ENCODE data around the gene SH3PXD2A. TPM values are rescaled to one million over a fixed set of nuclear protein-coding genes. Genes with fewer than 3 reads are reported as not detected.

The SH3PXD2A gene
- total RNA-seq, 1 donor from 2014 or later, result 12.2 TPM

DNA sequence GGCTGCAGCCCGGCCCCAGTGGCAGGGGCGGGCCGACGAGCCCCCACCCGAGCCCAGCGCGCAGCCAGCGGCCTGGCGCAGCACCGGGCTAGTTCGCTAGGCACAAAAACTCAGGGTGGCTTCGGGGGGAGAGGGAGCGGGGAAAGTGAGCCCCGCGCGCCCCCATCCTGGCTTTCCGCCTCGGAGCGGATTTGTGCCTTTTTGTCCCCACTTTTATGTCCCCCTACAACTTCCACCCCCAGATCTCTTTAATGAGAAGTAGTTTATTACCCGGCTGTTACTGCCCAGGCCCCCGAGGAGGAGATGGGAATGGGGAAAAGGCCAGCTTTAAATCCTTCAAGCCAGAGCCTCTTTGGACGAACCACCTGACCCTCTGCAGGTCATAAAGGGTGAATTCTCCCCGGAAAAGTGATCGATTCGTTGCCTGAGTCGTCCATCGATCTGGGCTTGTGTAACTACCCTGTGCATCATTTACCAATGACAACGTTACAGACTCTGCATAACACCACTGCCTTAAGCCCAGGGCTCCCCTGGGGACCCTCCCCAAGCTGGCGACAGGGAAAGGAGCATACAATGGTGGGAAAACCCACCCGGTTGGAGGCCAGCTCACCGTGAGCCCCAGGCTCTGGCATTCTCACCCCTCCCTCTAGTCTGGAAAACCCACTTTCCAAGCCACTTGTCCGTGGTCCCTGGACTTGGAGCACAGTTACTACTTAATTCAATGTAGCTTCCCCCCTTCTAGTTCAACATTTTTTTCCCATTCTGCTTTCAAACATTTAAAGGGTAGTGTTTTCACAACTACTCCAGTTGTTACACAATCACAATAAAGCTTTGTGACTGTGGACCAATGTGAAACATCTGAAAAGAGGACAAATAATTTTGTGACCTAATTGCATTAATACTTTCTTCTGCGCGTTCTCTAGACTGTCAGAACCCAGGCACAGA is 748 bp upstream of the SH3PXD2A start:
- Histone ChIP-seq H3K4me3 (ENCODE audit: low read depth, low read length) (peak overlapping the region; percentile 66), H3K36me3 (ENCODE audit: control insufficient read depth, insufficient read depth, low read length) (peaks cover 2% of the 10 kb centered on the region), H3K27me3 (ENCODE audit: control insufficient read depth, insufficient read depth, low read length) (peaks cover 4% of the 10 kb centered on the region)
- DNase-seq (ENCODE audit: low read depth), result no peak
- TF ChIP-seq, protein P1, sequence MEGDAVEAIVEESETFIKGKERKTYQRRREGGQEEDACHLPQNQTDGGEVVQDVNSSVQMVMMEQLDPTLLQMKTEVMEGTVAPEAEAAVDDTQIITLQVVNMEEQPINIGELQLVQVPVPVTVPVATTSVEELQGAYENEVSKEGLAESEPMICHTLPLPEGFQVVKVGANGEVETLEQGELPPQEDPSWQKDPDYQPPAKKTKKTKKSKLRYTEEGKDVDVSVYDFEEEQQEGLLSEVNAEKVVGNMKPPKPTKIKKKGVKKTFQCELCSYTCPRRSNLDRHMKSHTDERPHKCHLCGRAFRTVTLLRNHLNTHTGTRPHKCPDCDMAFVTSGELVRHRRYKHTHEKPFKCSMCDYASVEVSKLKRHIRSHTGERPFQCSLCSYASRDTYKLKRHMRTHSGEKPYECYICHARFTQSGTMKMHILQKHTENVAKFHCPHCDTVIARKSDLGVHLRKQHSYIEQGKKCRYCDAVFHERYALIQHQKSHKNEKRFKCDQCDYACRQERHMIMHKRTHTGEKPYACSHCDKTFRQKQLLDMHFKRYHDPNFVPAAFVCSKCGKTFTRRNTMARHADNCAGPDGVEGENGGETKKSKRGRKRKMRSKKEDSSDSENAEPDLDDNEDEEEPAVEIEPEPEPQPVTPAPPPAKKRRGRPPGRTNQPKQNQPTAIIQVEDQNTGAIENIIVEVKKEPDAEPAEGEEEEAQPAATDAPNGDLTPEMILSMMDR (IDR thresholded peaks at IDR 0.05; ENCODE audit: insufficient read depth, low read length, poor library complexity, severe bottlenecking), result no peak

DNA sequence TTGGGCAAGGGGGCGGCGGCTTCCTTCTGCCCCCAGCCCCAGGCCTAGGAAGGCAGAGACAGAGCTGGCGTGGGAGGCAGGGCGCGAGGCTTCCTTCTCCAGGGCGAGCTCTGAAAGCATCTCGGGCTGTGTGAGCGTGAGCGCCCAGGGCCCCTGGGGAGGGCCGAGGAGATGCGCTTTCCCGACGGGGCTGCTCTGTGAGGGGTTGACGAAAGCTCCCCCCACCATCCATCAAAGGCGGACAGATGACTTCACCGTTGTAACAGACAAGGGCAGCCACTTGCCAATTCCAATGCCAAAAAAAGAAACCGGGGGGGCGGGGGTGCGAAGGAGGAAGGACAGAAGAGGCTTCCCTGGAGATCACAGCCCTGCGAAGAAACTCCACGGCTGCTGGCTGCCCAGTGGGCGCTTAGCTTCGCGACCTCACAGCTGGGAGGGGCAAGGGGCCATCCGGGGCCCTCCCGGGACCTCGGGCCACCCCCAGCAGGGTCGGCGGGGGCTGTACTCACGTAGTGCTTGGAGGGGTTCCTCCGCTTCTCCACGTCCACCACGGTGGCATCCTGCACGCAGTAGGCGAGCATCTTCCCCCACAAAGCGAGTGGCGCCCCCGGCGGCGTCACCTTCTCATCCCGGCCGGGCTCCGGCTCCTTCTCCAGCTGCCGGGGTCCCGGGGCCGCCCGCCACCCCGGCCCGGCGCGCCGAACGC is 537 bp downstream of the SH3PXD2A start:
- DNase-seq (ENCODE audit: low read depth), result no peak
- peak overlapping the region; percentile 66 for H3K4me3 ChIP-seq (ENCODE audit: low read depth, low read length)
- H3K36me3 ChIP-seq (ENCODE audit: control insufficient read depth, insufficient read depth, low read length), result peaks cover 2% of the 10 kb centered on the region
- TF ChIP-seq, protein P1 (IDR thresholded peaks at IDR 0.05; ENCODE audit: insufficient read depth, low read length, poor library complexity, severe bottlenecking), result peak; percentile 35
- peaks cover 4% of the 10 kb centered on the region for H3K27me3 ChIP-seq (ENCODE audit: control insufficient read depth, insufficient read depth, low read length)

DNA sequence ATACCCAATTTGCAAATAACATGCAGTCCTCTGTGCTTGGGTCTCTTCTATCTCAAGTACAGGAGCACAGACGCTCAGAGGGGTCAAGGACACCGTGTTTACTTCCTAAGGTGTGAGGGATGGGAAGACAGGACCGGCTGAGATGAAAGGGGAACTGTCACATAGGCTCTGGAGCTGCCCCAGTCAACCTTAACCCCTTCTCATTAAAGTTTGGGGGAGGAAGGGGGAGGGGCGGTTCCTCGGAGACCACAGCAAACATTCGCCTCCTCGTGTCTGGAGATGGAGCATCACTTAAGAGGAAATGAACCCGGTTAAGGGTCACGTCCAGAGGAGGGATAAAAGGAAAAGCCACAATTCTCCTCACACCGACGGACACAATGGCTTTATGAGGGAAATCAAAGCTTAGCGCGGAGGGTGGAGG is 1.1 kb downstream of the SH3PXD2A start:
- no peak for DNase-seq (ENCODE audit: low read depth)
- peaks cover 4% of the 10 kb centered on the region for H3K27me3 ChIP-seq (ENCODE audit: control insufficient read depth, insufficient read depth, low read length)
- TF ChIP-seq, protein P1 (IDR thresholded peaks at IDR 0.05; ENCODE audit: insufficient read depth, low read length, poor library complexity, severe bottlenecking), result no peak
- H3K4me3 ChIP-seq (ENCODE audit: low read depth, low read length), result peak overlapping the region; percentile 66
- H3K36me3 ChIP-seq (ENCODE audit: control insufficient read depth, insufficient read depth, low read length), result peaks cover 2% of the 10 kb centered on the region

DNA sequence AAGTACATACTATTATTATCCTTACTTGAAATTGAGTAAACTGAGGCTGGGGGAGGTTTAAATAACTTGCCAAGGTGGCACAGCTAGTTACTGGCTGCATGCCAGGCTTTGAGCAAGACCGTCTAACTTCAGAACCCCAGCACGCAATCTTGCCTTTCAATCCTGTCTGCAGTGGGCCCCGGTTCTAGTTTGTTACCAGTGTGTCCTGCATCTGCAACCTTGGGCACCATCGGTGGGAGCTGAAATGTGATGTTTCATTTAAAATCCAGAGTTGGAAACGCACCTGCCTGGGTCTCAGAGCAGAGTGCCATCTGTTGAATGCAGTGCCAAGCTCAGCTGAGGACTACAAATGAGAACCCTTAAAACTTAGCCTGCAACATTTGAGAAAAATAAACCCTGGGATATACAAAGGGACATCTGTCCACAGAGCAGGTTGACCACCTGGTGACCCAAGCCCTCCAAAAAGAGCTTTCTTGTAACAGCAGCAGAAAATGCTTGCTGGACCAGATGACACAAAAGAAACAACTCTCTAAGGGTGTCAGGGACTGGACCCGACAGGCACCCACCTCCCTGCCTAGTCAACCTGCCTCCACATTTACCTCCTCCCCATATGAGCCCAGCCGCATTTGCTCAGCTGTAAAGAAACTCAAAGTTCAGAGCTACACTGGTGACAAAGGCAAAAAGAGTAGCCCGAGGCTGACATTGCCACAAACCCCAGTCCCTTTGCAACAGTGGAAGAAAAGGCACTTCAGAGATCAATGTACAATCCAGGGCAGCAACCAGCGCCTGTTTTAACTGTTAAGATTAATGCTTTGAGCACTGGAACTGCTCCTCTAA is 1.7 kb downstream of the SH3PXD2A start:
- peaks cover 2% of the 10 kb centered on the region for H3K36me3 ChIP-seq (ENCODE audit: control insufficient read depth, insufficient read depth, low read length)
- peaks cover 4% of the 10 kb centered on the region for H3K27me3 ChIP-seq (ENCODE audit: control insufficient read depth, insufficient read depth, low read length)
- DNase-seq (ENCODE audit: low read depth), result no peak
- TF ChIP-seq, protein P1 (IDR thresholded peaks at IDR 0.05; ENCODE audit: insufficient read depth, low read length, poor library complexity, severe bottlenecking), result no peak
- H3K4me3 ChIP-seq (ENCODE audit: low read depth, low read length), result no peak overlapping the region

DNA sequence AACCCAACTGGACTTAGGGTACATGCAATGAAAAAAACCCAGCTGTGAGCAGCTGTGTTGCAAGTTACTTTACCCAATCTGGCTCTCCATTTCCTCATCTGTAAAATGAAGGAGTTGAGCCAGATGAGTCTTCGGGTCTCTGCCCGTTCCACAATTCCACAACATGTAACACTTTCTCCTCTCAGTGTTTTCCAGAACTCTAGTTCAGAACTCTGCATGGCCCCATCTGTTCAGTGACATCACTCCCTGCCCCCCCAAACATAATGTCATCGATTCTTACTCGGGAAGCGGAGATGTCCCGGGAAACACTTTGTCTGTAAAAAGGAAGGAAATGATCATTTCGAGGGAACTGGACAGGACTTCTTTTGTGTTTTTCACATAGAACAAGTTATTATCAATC is 2.5 kb downstream of the SH3PXD2A start:
- H3K27me3 ChIP-seq (ENCODE audit: control insufficient read depth, insufficient read depth, low read length), result peaks cover 4% of the 10 kb centered on the region
- DNase-seq (ENCODE audit: low read depth), result no peak
- TF ChIP-seq, protein P1 (IDR thresholded peaks at IDR 0.05; ENCODE audit: insufficient read depth, low read length, poor library complexity, severe bottlenecking), result no peak
- H3K36me3 ChIP-seq (ENCODE audit: control insufficient read depth, insufficient read depth, low read length), result peaks cover 2% of the 10 kb centered on the region
- H3K4me3 ChIP-seq (ENCODE audit: low read depth, low read length), result no peak overlapping the region
